Upper lobe of right lung (tissue), 1 donor: ENCODE results near the gene TMEM229B. TPM values are rescaled to one million over a fixed set of nuclear protein-coding genes. Genes with fewer than 3 reads are reported as not detected.

ENCODE experiments used
- ATAC-seq: fragments of 200-7000 bp; cut with Tn5 transposase; one replicate; pipeline ENCODE4 v1.9.1; 2020; ENCODE audit warnings: mild to moderate bottlenecking, moderate library complexity
- DNase-seq: peaks from one replicate; pipeline ENCODE4 v3.0.0-alpha.2; 2020
- H3K27ac ChIP-seq: fragments of 200-600 bp; one replicate; pipeline ENCODE4 v1.8.0; 2022
- H3K27me3 ChIP-seq: fragments of 200-600 bp; one replicate; pipeline ENCODE4 v1.8.0; 2022; ENCODE audit warnings: mild to moderate bottlenecking
- H3K36me3 ChIP-seq: fragments of 200-600 bp; one replicate; pipeline ENCODE4 v1.8.0; 2022
- H3K4me1 ChIP-seq: fragments of 200-600 bp; one replicate; pipeline ENCODE4 v1.8.0; 2022
- H3K4me3 ChIP-seq: fragments of 200-600 bp; one replicate; pipeline ENCODE4 v1.8.0; 2022; ENCODE audit warnings: mild to moderate bottlenecking
- H3K9me3 ChIP-seq: fragments of 200-600 bp; one replicate; pipeline ENCODE4 v1.8.0; 2022
- intact Hi-C: fragments of 100-400 bp; cut with DNase I; formaldehyde crosslinking; loops from one replicate; pipeline ENCODE4 v1.11.0; 2022
- total RNA-seq: library from RNA; stranded (reverse); fragmentation: NEBNext Ultra II Directional; extraction: Animal tissue kit (Norgen Biotek cat#: 25700); gene quantifications from one replicate; pipeline ENCODE4 v1.2.1, GENCODE V29; 2021
- TF ChIP-seq, protein P1 (sequence below): fragments of 200-600 bp; IDR thresholded peaks from one replicate; pipeline ENCODE4 v1.8.0; 2022; ENCODE audit warnings: antibody characterized with exemption
- donor health status: DM: no; HTN: yes; CAD: no; lungs with severe emphysema.

Gene TMEM229B
- total RNA-seq, 1 donor from 2014 or later: 5.4 TPM

GRCh38 chr14:67491741-67492507, 3.4 kb upstream of the TMEM229B start:
- ATAC-seq: no peak
- intact Hi-C loops: no loop called here
- H3K36me3 ChIP-seq: no peaks in the 10 kb centered on the region

DNA sequence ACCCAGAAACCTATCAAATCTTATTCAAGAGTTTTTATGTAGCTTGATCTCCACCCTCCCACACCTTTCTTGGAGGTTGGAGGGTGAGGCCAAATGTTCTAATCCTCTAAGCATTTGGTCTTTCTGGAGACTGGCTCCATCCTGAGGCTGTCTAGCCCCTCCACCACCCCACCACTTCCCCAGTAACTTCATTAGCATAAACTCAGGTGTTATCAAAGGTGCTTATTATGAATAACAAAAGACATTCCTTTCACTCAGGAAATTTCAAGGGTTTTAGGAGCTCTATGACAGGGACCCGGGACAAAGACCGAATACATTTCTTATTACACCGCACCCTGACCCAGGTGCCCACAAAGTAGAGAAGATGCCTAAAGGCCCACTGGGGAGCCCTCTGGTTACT, 2.8 kb upstream of the TMEM229B start:
- Histone ChIP-seq H3K9me3 (no peaks in the 10 kb centered on the region), H3K4me3 (no peak overlapping the region), H3K4me1 (peaks cover 4% of the 10 kb centered on the region), H3K27ac (no peak overlapping the region), H3K36me3 (no peaks in the 10 kb centered on the region), H3K27me3 (no peaks in the 10 kb centered on the region)
- DNase-seq (no peak), ATAC-seq (no peak)
- intact Hi-C loops: no loop called here
- TF ChIP-seq, protein P1, sequence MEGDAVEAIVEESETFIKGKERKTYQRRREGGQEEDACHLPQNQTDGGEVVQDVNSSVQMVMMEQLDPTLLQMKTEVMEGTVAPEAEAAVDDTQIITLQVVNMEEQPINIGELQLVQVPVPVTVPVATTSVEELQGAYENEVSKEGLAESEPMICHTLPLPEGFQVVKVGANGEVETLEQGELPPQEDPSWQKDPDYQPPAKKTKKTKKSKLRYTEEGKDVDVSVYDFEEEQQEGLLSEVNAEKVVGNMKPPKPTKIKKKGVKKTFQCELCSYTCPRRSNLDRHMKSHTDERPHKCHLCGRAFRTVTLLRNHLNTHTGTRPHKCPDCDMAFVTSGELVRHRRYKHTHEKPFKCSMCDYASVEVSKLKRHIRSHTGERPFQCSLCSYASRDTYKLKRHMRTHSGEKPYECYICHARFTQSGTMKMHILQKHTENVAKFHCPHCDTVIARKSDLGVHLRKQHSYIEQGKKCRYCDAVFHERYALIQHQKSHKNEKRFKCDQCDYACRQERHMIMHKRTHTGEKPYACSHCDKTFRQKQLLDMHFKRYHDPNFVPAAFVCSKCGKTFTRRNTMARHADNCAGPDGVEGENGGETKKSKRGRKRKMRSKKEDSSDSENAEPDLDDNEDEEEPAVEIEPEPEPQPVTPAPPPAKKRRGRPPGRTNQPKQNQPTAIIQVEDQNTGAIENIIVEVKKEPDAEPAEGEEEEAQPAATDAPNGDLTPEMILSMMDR: no peak

More at GRCh38 chr14:67491741-67492507, 3.4 kb upstream of the TMEM229B start:
- peaks cover 4% of the 10 kb centered on the region for H3K4me1 ChIP-seq
- H3K4me3 ChIP-seq: no peak overlapping the region
- H3K9me3 ChIP-seq: no peaks in the 10 kb centered on the region
- H3K27ac ChIP-seq: no peak overlapping the region
- TF ChIP-seq, protein P1: no peak
- H3K27me3 ChIP-seq: no peaks in the 10 kb centered on the region
- DNase-seq: no peak

GRCh38 chr14:67490196-67490595, 1.7 kb upstream of the TMEM229B start:
- DNase-seq (peak; percentile 72), ATAC-seq (peak; percentile 29)
- TF ChIP-seq, protein P1: no peak
- H3K4me3 ChIP-seq: no peak overlapping the region
- peaks cover 4% of the 10 kb centered on the region for H3K4me1 ChIP-seq
- no peaks in the 10 kb centered on the region for H3K27me3 ChIP-seq
- H3K9me3 ChIP-seq: no peaks in the 10 kb centered on the region
- H3K27ac ChIP-seq: no peak overlapping the region
- intact Hi-C loops: no loop called here
- no peaks in the 10 kb centered on the region for H3K36me3 ChIP-seq

- ATAC-seq (no peak), DNase-seq (no peak)
- H3K9me3 ChIP-seq: no peaks in the 10 kb centered on the region
- H3K27me3 ChIP-seq: no peaks in the 10 kb centered on the region
- no peaks in the 10 kb centered on the region for H3K36me3 ChIP-seq
- no peak overlapping the region for H3K27ac ChIP-seq
- H3K4me1 ChIP-seq: peaks cover 4% of the 10 kb centered on the region
- TF ChIP-seq, protein P1: no peak
- no peak overlapping the region for H3K4me3 ChIP-seq
- intact Hi-C loops: no loop called here
These were observed 1.2 kb downstream of the TMEM229B start for GRCh38 chr14:67487332-67487731.

DNA sequence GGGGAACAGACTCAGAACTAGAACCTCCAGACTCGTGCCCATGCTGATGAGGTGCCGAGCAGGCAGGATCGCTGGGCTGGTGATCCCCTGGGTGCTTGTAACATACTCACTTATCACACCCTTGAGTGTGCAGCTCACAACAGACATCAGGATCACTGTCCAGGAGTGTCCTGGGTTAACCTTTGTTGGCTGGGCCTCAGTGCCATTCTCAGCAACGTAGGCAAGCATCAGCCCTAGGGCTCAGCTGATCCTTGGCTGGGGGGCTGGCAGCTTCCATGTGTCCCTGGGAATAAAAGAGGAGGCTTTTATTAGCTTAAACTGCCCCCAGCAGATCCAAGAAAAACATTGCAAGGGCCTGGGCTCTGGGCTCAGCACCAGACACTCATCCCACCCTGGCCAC, 1.6 kb downstream of the TMEM229B start:
- intact Hi-C loops: no loop called here
- ATAC-seq (no peak), DNase-seq (no peak)
- H3K36me3 ChIP-seq: no peaks in the 10 kb centered on the region
- H3K4me1 ChIP-seq: peaks cover 4% of the 10 kb centered on the region
- TF ChIP-seq, protein P1: no peak
- no peaks in the 10 kb centered on the region for H3K9me3 ChIP-seq
- no peak overlapping the region for H3K4me3 ChIP-seq
- H3K27me3 ChIP-seq: no peaks in the 10 kb centered on the region
- H3K27ac ChIP-seq: no peak overlapping the region
